ENCODE results near the gene ZNF438.
"Not testable (repeated sequence)": the region's sequence is repeated elsewhere in the genome, so short reads cannot be mapped to it uniquely, and the experiment has no call there.

Gene ZNF438, protein sequence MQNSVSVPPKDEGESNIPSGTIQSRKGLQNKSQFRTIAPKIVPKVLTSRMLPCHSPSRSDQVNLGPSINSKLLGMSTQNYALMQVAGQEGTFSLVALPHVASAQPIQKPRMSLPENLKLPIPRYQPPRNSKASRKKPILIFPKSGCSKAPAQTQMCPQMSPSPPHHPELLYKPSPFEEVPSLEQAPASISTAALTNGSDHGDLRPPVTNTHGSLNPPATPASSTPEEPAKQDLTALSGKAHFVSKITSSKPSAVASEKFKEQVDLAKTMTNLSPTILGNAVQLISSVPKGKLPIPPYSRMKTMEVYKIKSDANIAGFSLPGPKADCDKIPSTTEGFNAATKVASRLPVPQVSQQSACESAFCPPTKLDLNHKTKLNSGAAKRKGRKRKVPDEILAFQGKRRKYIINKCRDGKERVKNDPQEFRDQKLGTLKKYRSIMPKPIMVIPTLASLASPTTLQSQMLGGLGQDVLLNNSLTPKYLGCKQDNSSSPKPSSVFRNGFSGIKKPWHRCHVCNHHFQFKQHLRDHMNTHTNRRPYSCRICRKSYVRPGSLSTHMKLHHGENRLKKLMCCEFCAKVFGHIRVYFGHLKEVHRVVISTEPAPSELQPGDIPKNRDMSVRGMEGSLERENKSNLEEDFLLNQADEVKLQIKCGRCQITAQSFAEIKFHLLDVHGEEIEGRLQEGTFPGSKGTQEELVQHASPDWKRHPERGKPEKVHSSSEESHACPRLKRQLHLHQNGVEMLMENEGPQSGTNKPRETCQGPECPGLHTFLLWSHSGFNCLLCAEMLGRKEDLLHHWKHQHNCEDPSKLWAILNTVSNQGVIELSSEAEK

GRCh38 chr10:31031558-31032257, at the start of gene ZNF438:
Gene ZNF438 (minus strand): TSS chr10:31031865. CDS start chr10:30877034, 154,831 bp downstream.
- DNase-seq, result peak; percentile 99

GRCh38 chr10:31076610-31076988, 44.9 kb upstream of the ZNF438 start:
- DNase-seq, result no peak

DNA sequence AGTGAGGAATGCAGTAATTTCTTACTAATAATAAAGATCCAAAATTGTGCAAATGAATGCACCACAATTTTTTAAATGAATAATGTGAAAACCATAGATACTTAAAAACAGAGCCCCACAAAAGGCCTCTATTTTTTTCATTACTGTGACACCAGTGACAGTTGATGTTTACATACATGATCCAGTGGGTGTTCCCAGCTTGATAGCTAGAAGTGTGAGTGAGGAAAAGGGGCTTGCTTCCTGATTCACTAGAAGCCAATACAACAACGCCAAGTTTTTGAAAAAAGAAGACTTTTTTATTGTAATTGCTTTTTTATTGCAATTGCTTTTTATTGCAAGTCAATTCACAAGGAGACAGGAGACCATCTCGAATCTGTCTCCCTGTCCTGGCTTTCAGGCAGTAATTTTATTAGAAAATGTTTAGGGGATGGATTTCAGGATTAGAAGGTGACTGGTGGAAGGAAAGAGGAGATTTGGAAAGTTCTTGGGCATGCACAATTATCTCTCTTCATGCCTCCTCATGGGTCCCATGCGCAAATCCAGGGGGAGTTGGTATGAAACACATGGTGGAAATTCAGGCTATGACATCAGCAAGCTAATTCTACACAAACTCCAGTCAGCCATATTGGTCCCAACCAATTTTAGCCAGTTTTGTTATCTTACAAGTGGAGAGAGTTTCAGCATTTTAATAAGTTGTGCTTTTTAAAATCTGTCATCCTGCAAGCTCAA, 44.4 kb upstream of the ZNF438 start:
- DNase-seq, result no peak

GRCh38 chr10:31075434-31075833, 43.8 kb upstream of the ZNF438 start:
- no peak for DNase-seq

GRCh38 chr10:31074722-31075086, 43.0 kb upstream of the ZNF438 start:
- DNase-seq, result no peak

- DNase-seq, result no peak
Measured at GRCh38 chr10:31073996-31074721, 42.5 kb upstream of the ZNF438 start.

DNA sequence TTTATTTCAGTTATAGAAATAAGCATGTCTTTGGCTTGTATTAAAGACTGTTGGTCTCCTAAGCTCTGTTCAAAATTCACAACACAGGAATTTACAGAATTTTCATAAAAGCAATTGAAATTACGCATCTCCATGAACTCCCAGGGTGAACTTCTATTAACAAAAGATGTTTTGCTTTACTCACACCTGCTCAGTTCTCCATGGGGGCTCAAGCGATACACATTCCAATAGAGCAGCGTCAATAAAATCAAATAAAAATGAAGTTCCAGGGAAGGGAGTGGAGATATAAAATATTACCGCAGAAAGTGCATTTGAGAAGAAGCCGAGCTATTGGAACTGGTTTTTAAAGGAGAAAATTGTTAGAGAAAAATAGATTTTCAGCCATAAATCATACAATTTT, 41.5 kb upstream of the ZNF438 start:
- DNase-seq, result no peak

GRCh38 chr10:31072451-31072850, 40.8 kb upstream of the ZNF438 start:
- DNase-seq, result no peak

DNA sequence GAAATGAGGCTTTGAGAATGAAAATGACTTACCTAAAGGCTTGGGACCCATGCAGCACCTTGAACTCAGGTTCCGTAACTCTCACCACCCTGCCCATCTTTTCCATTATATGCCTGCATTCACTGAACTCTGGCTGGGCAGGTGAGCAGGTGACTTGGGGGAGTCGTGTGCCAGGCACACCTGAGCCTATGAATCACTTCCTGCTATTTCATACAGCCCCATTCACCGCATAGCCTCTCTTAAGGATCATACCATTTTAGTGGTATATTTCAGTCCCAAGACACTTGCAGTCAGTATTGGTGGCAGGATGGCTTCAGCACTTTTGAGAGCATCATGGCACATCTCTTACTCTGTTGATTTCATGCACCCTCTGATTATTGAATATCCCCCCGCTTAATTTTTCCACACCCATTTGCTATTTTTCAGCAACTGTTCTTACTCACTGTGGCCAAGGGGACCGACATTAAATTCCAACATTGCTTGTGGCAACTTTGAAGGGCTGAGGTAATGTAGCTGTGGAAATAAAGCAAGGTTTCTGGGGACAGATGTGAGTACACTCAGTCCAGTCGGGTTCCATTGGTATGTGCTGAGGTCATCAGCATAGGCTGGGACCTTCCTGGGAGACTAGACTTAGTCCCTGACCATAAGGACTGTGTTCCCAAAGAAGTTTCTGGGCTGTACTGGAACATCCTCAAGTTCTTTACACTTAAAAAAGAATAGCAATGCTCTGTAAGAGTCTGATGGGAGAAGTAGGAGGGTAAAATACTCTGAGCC, 39.8 kb upstream of the ZNF438 start:
- no peak for DNase-seq

DNA sequence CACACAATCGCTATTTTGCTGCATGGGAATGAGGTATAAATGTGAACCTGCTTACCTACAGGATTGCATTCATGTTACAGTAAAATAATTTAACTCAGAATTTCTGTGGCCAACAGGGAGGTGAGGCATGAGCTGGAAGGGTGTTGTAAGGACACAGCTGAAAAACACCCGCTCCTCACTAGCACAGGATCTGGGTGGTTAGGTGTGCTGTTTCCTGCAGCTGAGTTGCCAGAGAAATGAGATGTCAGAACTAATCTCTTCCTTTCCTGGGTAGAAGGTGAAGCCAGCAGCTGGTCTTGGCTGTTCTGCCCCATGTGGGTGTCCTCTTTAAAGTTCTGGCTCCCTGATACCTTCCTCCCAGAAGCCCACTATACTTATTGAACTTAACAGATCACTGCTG, 39.0 kb upstream of the ZNF438 start:
- DNase-seq, result no peak

DNA sequence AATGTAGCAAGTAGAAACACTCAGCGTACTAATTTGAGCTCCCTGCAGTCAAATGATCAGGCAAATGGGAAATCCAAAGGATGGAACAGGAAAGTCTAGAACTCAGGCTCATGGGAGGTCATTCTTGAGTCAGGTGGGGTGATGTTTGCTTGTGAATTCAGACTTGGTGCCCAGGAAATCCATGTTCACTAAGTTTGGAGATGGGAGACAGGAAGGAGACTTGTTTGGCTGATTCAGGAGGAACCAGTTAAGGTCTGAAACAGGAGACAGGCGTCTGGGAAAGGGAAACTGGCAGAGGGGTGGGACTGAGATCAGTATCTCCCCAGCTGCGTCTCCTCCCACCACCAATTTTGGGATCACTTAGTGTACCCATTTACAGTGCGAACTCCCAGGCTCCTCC, 38.4 kb upstream of the ZNF438 start:
- DNase-seq, result no peak

DNA sequence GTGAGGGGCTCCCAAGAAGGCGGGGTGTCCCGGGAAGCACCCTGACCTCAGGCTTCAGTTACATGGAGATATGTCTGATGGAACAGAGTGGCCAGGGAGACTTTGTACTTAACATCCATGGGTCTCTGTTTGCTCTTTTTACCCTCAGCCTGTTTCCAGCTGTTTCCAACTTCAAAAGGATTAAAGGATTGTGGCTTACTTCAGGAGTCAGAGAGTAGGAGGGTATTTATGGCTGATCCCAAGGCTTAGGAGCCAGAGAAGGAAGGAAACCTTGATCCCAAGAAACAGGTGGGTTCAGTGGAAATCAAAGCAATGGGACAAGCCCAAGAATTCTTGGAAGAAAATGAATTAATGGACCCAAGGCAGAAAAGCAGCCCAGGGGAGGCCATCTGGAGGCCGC, 37.7 kb upstream of the ZNF438 start:
- no peak for DNase-seq

- no peak for DNase-seq
Measured at GRCh38 chr10:31064348-31064747, 32.7 kb upstream of the ZNF438 start.

GRCh38 chr10:31063841-31064240, 32.2 kb upstream of the ZNF438 start:
- no peak for DNase-seq

DNA sequence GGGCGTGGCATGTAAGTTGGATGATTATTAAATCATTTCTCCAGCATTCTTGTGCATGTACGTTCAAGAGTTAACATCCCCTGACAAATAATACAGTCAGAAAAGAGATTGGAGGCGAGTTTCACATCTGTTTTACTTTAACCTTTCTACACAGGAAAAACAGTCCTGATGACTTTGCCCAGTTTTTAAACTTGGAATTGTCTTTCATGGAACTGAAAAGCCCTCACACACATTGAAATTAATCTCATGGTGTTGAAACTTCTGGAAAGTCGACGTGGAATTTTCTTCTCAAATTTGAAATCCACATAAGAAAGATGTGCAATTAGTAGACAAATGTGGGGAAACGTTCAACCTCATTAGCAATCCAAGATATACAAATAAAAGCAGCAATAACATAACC, 31.2 kb upstream of the ZNF438 start:
- DNase-seq, result no peak

DNA sequence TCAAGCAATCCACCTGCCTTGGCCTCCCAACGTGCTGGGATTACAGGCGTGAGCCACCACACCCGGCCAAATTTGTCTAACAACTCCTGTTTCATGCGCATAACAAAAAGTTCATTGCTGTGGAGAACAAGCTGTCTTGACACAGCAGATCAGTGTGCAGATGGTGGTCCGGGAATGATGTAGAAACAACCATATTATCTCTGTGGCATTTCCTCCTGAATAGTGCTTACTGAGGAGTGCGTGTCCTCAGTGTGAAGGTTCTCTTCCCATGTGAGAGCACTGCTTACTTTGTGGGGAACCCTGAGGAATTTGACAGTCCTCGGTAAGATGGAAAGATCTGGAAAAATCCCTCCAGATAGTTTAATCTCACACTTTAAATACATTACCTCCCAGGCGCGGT, 30.3 kb upstream of the ZNF438 start:
- DNase-seq, result no peak

- no peak for DNase-seq
Measured at GRCh38 chr10:31058795-31059703, 27.4 kb upstream of the ZNF438 start.

DNA sequence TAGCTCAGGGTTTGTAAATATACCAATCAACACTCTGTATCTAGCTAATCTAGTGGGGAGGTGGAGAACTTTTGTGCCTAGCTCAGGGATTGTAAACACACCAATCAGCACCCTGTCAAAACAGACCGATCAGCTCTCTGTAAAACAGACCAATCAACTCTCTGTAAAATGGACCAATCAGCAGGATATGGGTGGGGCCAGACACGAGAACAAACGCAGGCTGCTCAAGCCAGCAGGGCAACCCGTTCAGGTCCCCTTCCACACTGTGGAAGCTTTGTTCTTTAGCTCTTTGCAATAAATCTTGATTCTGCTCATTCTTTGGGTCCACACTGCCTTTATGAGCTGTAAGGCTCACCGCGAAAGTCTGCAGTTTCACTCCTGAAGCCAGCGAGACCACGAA, 25.0 kb upstream of the ZNF438 start:
- DNase-seq, result not testable (repeated sequence)

DNA sequence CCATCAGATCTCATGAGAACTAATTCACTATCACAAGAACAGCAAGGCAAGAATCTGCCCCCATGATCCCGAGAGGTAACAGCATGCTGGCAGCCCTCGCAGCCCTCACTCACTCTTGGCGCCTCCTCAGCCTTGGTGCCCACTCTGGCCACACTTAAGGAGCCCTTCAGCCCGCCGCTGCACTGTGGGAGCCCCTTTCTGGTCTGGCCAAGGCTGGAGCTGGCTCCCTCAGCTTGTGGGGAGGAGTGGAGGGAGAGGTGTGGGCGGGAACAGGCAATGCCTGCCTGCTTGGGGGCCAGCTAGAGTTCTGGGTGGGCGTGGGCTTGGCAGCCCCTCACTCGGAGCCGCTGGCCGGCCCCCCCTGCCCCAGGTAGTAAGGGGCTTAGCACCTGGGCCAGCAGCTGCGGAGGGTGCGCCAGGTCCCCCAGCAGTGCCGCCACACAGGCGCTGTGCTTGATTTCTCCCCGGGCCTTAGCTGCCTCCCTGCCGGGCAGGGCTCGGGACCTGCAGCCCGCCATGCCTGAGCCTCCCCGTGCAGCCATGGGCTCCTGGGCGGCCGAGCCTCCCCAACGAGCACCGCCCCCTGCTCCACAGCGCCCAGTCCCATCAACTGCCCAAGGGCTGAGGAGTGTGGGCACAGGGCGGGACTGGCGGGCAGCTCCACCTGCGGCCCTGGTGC, 24.0 kb upstream of the ZNF438 start:
- DNase-seq, result no peak

DNA sequence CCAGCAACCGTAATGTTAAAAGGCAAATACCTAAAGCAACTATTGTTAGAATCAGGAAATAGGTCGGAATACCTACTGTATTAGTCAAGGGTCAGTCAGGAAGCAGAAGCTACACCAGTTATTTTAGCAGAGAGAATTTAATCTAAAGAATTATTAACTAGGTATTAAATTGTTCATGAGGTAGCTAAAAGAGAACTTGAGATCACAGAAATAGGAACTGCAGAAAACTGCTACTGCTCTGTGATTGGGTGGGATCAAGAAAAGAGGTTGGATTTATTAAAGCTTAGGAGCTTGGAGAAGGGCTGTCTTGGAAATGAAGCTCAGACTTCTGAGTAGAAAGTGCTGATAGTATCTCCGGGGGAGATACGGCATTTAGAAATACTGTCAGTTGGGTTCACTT, 20.0 kb upstream of the ZNF438 start:
- no peak for DNase-seq

Data from activated T-cell treated with anti-CD3 and anti-CD28 coated beads, Interleukin-2, amount 50 U/mL, for 1 hour (primary cell).